ENCODE results near the gene UQCRC1.

GRCh38 chr3:48588230-48588629 lies 21.2 kb downstream of the UQCRC1 start:
- no peak for TF ChIP-seq EZH2phosphoT487 (IDR thresholded peaks at IDR 0.05; ENCODE audit: low read length)
- TF ChIP-seq, protein P1, sequence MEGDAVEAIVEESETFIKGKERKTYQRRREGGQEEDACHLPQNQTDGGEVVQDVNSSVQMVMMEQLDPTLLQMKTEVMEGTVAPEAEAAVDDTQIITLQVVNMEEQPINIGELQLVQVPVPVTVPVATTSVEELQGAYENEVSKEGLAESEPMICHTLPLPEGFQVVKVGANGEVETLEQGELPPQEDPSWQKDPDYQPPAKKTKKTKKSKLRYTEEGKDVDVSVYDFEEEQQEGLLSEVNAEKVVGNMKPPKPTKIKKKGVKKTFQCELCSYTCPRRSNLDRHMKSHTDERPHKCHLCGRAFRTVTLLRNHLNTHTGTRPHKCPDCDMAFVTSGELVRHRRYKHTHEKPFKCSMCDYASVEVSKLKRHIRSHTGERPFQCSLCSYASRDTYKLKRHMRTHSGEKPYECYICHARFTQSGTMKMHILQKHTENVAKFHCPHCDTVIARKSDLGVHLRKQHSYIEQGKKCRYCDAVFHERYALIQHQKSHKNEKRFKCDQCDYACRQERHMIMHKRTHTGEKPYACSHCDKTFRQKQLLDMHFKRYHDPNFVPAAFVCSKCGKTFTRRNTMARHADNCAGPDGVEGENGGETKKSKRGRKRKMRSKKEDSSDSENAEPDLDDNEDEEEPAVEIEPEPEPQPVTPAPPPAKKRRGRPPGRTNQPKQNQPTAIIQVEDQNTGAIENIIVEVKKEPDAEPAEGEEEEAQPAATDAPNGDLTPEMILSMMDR (IDR thresholded peaks at IDR 0.05; ENCODE audit: low read length) = no peak
- TF ChIP-seq EZH2 (optimal IDR thresholded peaks at IDR 0.05; ENCODE audit: low read depth, low read length) = no peak
